Kidney capillary endothelial cell (primary cell): Measurements from ENCODE around the gene DGKQ.
"Not testable (repeated sequence)": the region's sequence is repeated elsewhere in the genome, so short reads cannot be mapped to it uniquely, and the experiment has no call there.

Experiments
- DNase-seq: peaks from one replicate; pipeline ENCODE4 v3.0.0-alpha.2; 2018; ENCODE audit warnings: low spot score

DGKQ gene

GRCh38 chr4:949656-950055 lies 23.7 kb downstream of the DGKQ start:
- DNase-seq = no peak

- no peak for DNase-seq
These were observed 24.5 kb downstream of the DGKQ start for GRCh38 chr4:948936-949300.

GRCh38 chr4:948101-948935 lies 25.1 kb downstream of the DGKQ start:
- DNase-seq = no peak

- no peak for DNase-seq
These were observed 25.8 kb downstream of the DGKQ start for GRCh38 chr4:947491-947971.

- no peak for DNase-seq
These were observed 26.6 kb downstream of the DGKQ start for GRCh38 chr4:946517-947471.

- no peak for DNase-seq
These were observed 27.3 kb downstream of the DGKQ start for GRCh38 chr4:946103-946450.

GRCh38 chr4:945274-946102 lies 27.9 kb downstream of the DGKQ start:
- DNase-seq = no peak

GRCh38 chr4:939508-939907 lies 33.9 kb downstream of the DGKQ start:
- DNase-seq = not testable (repeated sequence)

GRCh38 chr4:932713-933070 lies 40.7 kb downstream of the DGKQ start:
- peak; percentile 31 for DNase-seq

- peak; percentile 97 for DNase-seq
These were observed 41.2 kb downstream of the DGKQ start, which contains the start of the genes GAK and TMEM175 for GRCh38 chr4:931960-932712. Gene GAK, minus strand, starts transcription at chr4:932316. Its CDS starts 129 bp downstream, at chr4:932187. Gene TMEM175, plus strand, starts transcription at chr4:932460. Its CDS starts 15,280 bp downstream, at chr4:947740.

GRCh38 chr4:931194-931959 lies 42.0 kb downstream of the DGKQ start:
- peak; percentile 71 for DNase-seq

GRCh38 chr4:930827-931193 lies 42.6 kb downstream of the DGKQ start:
- DNase-seq = no peak

- DNase-seq = no peak
These were observed 43.3 kb downstream of the DGKQ start for GRCh38 chr4:930028-930551.

GRCh38 chr4:929096-929765 lies 44.1 kb downstream of the DGKQ start:
- no peak for DNase-seq

- not testable (repeated sequence) for DNase-seq
These were observed 45.8 kb downstream of the DGKQ start for GRCh38 chr4:927566-927965.

GRCh38 chr4:926538-926937 lies 46.8 kb downstream of the DGKQ start:
- DNase-seq = no peak

- no peak for DNase-seq
These were observed 47.4 kb downstream of the DGKQ start for GRCh38 chr4:925771-926500.

- no peak for DNase-seq
These were observed 48.2 kb downstream of the DGKQ start for GRCh38 chr4:925171-925570.
